ENCODE data around the gene COL10A1.

- TF ChIP-seq CTCF (IDR thresholded peaks at IDR 0.05) (no peak), POLR2A (IDR thresholded peaks at IDR 0.05) (no peak), POLR2AphosphoS5 (IDR thresholded peaks at IDR 0.05) (no peak)
These were observed 10.2 kb downstream of the COL10A1 start for GRCh38 chr6:116115781-116116180.

All from breast epithelium (tissue), 3 donors.